GM21786 (cell line): Measurements from ENCODE around the gene OLFM3.

Experiments
- ATAC-seq: cut with Tn5 transposase; IDR thresholded peaks from one replicate; pipeline ENCODE4 v1.9.1; 2021; ENCODE audit not compliant: unreplicated experiment

OLFM3 gene

GRCh38 chr1:101996825-101997465, at the start of gene OLFM3:
OLFM3 (minus strand) TSS chr1:101996926.
- no peak for ATAC-seq

GRCh38 chr1:102045752-102046151, 49.0 kb upstream of the OLFM3 start:
- ATAC-seq, result no peak

GRCh38 chr1:102032534-102032933, 35.8 kb upstream of the OLFM3 start:
- peak; percentile 48 for ATAC-seq

GRCh38 chr1:102019530-102019929, 22.8 kb upstream of the OLFM3 start:
- ATAC-seq, result no peak

GRCh38 chr1:102015728-102016127, 19.0 kb upstream of the OLFM3 start:
- ATAC-seq, result no peak

- ATAC-seq, result no peak
These were observed 5.3 kb upstream of the OLFM3 start for GRCh38 chr1:102002057-102002456.

GRCh38 chr1:101995984-101996745, 561 bp downstream of the OLFM3 start:
- no peak for ATAC-seq

- ATAC-seq, result no peak
These were observed 3.0 kb downstream of the OLFM3 start for GRCh38 chr1:101993710-101994109.

- no peak for ATAC-seq
These were observed 3.7 kb downstream of the OLFM3 start for GRCh38 chr1:101992821-101993575.

- no peak for ATAC-seq
These were observed 15.8 kb downstream of the OLFM3 start for GRCh38 chr1:101980974-101981373.

- ATAC-seq, result no peak
These were observed 19.5 kb downstream of the OLFM3 start for GRCh38 chr1:101977266-101977665.

- ATAC-seq, result no peak
These were observed 20.6 kb downstream of the OLFM3 start for GRCh38 chr1:101976161-101976560.

- ATAC-seq, result no peak
These were observed 21.4 kb downstream of the OLFM3 start for GRCh38 chr1:101975371-101975770.

- no peak for ATAC-seq
These were observed 22.0 kb downstream of the OLFM3 start for GRCh38 chr1:101974599-101975274.

GRCh38 chr1:101971304-101971703, 25.4 kb downstream of the OLFM3 start:
- ATAC-seq, result no peak

- no peak for ATAC-seq
These were observed 28.9 kb downstream of the OLFM3 start for GRCh38 chr1:101967871-101968270.

- ATAC-seq, result no peak
These were observed 31.4 kb downstream of the OLFM3 start for GRCh38 chr1:101965341-101965740.

GRCh38 chr1:101964708-101965107, 32.0 kb downstream of the OLFM3 start:
- no peak for ATAC-seq

GRCh38 chr1:101960142-101960541, 36.6 kb downstream of the OLFM3 start:
- ATAC-seq, result no peak

- ATAC-seq, result no peak
These were observed 37.3 kb downstream of the OLFM3 start for GRCh38 chr1:101959456-101959855.

- no peak for ATAC-seq
These were observed 39.0 kb downstream of the OLFM3 start for GRCh38 chr1:101957771-101958170.
